ENCODE data around the gene TM9SF4.
"Not testable (repeated sequence)": the region's sequence is repeated elsewhere in the genome, so short reads cannot be mapped to it uniquely, and the experiment has no call there.

The TM9SF4 gene

GRCh38 chr20:32089637-32090362 is 19.7 kb upstream of the TM9SF4 start:
- DNase-seq (ENCODE audit: low read depth), result no peak

GRCh38 chr20:32091888-32092346 is 17.6 kb upstream of the TM9SF4 start:
- DNase-seq (ENCODE audit: low read depth), result peak; percentile 59

- no peak for DNase-seq (ENCODE audit: low read depth)
Measured at GRCh38 chr20:32098786-32099185, 10.7 kb upstream of the TM9SF4 start.

GRCh38 chr20:32108814-32109391 is 611 bp upstream of the TM9SF4 start:
- DNase-seq (ENCODE audit: low read depth), result no peak

GRCh38 chr20:32110173-32110704 is 725 bp downstream of the TM9SF4 start:
- no peak for DNase-seq (ENCODE audit: low read depth)

GRCh38 chr20:32110727-32111126 is 1.2 kb downstream of the TM9SF4 start:
- DNase-seq (ENCODE audit: low read depth), result no peak

GRCh38 chr20:32111156-32111686 is 1.7 kb downstream of the TM9SF4 start:
- no peak for DNase-seq (ENCODE audit: low read depth)

- DNase-seq (ENCODE audit: low read depth), result no peak
Measured at GRCh38 chr20:32111753-32112152, 2.2 kb downstream of the TM9SF4 start.

- DNase-seq (ENCODE audit: low read depth), result no peak
Measured at GRCh38 chr20:32112841-32113240, 3.3 kb downstream of the TM9SF4 start.

- DNase-seq (ENCODE audit: low read depth), result no peak
Measured at GRCh38 chr20:32113591-32114260, 4.2 kb downstream of the TM9SF4 start.

GRCh38 chr20:32114305-32114960 is 4.9 kb downstream of the TM9SF4 start:
- no peak for DNase-seq (ENCODE audit: low read depth)

- no peak for DNase-seq (ENCODE audit: low read depth)
Measured at GRCh38 chr20:32115211-32115767, 5.8 kb downstream of the TM9SF4 start.

GRCh38 chr20:32116079-32116521 is 6.6 kb downstream of the TM9SF4 start:
- DNase-seq (ENCODE audit: low read depth), result no peak

- not testable (repeated sequence) for DNase-seq (ENCODE audit: low read depth)
Measured at GRCh38 chr20:32116796-32117195, 7.3 kb downstream of the TM9SF4 start.

GRCh38 chr20:32118427-32118826 is 8.9 kb downstream of the TM9SF4 start:
- not testable (repeated sequence) for DNase-seq (ENCODE audit: low read depth)

GRCh38 chr20:32119734-32120133 is 10.2 kb downstream of the TM9SF4 start:
- no peak for DNase-seq (ENCODE audit: low read depth)

GRCh38 chr20:32121908-32122307 is 12.4 kb downstream of the TM9SF4 start:
- DNase-seq (ENCODE audit: low read depth), result not testable (repeated sequence)

- no peak for DNase-seq (ENCODE audit: low read depth)
Measured at GRCh38 chr20:32123088-32123487, 13.6 kb downstream of the TM9SF4 start.

GRCh38 chr20:32124916-32125454 is 15.5 kb downstream of the TM9SF4 start:
- no peak for DNase-seq (ENCODE audit: low read depth)

- no peak for DNase-seq (ENCODE audit: low read depth)
Measured at GRCh38 chr20:32125506-32125905, 16.0 kb downstream of the TM9SF4 start.

GRCh38 chr20:32126919-32127318 is 17.4 kb downstream of the TM9SF4 start:
- no peak for DNase-seq (ENCODE audit: low read depth)

All from stromal cell of bone marrow (primary cell).